Germinal center (tissue), 1 donor: Measurements from ENCODE around the gene UBQLN4.
A peak's percentile ranks its signal among the peaks of the same experiment; 100 is the strongest.
"Not testable (repeated sequence)": the region's sequence is repeated elsewhere in the genome, so short reads cannot be mapped to it uniquely, and the experiment has no call there.

ENCODE experiments used
- DNase-seq: peaks from one replicate; pipeline ENCODE4 v3.0.0; 2012; ENCODE audit warnings: mixed read lengths, low spot score

Gene UBQLN4

DNA sequence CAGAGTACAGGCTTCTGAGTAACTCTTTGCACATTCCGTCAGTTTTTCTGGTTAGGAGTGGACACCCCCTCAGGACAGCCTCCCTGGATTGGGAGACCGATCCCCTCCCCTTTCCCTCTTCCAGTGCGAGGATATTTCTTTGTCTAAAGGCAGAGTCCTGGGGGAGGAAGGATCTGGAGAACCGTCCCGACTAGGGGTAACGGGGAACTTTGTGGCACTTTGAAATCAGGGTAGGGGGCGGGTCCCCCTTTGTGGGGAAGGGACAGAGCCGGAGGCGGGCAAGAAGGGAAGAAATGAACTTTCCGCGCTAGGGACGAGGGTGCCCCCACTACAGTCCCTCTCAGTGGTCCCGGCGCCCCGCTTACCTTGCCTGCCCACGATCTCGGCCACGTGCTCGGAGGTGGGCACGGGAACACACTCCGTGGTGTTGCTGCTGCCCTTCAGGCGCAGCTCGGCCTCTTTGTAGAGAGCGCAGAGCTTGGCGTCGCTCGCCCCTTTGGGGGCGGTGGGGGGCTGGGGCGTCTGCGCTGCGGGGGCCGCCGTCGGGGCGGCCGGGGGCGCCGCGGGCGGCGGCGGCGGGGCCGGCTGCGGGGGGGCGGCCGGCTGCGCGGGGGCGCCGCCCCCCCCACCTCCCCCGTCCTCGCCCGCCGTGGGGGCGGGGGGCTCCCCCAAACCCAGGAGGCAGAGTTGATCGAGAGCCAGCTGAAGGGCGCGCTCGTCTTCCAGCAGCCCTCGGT, 27.8 kb upstream of the UBQLN4 start:
- no peak for DNase-seq

DNA sequence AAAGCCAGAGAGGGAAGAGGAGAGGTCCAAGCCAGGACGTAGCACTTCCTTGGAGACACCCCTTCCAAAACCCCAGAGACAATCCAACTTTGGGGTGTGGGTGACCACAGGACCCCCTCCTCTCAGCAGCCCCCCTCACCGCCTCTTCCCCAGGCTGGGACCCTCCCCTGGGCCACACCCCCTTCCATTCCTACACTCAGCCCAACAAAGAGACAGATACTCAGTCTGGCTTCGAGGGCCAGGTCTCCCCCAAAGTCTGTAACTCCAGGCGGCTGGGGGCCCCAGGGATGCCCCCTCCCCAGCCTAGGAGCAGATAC, 27.2 kb upstream of the UBQLN4 start:
- DNase-seq: no peak

- DNase-seq: no peak
Measured at GRCh38 chr1:156080241-156080862, 26.8 kb upstream of the UBQLN4 start.

DNA sequence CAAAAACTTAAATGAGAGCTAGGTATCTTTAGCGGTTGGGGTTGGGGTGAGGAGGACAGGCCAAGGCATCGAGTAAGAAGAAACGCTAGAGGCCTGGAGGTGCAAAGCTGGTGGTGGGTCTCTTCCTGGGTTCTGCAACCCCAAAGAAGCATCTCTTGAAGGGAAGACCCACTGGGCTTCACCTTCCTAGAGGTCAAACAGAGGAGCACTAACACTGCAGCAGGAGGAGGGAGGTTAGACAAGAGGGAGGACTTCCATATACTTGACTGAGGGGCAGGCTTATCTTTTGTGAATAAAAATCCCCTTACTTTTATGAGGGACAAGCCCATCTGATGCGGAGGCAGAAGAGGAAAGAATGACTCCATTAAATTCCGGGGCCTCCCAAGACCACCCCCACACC, 26.2 kb upstream of the UBQLN4 start:
- no peak for DNase-seq

- no peak for DNase-seq
Measured at GRCh38 chr1:156078728-156079127, 25.1 kb upstream of the UBQLN4 start.

DNA sequence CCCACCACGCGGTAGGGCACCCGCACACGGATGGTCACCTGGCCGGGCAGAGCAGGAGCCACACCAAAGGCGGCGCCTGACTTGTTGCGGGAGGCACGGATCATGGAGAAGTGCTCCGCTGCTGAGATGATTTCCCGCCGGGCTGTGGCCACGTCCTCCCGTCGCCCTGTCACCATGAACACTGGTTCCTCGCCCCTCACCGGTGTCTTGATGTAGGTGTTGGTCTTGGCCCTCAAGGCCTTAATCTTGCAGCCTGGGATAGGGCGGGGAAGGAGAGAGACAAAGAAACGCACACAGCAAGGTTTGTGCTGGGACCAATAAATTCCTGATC, 23.8 kb upstream of the UBQLN4 start:
- DNase-seq: no peak

DNA sequence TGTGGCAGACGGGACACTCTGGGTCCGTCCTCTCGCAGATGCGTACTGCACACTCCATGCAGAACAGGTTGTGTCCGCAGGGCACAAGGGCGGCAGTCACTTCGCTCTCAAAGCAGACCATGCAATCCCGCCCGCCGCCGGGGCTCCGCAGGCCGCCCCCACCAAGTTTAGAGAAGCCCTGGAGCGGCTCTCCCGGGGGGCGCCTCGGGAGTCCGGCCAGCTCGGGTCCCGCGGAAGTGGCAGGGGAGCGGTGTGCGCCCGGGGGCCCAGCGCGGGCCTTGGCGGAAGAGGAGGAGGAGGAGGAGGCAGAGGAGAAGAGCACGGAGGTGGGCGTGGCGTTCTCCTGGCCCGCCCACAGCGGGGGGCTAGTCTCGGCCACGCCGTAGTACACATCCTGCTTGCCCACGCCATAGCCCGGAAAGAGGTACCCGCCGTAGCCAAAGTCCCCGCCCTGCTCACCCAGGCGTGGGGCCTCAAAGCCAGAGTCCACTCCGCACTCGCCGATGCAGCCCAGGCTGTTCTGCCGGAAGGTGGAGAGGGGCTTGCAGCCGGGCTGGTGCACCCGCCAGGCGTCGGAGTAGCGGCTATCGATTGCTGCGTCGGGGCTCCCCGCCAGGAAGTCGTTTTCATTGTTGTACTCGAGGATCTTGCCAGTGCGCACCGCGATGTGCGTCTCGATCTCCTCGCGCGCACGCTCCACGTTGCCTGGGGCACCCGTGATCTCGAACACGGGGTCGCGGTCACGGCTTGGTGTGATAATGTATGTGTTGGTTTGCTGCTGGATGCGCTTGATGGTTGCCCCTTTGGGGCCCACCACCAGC, 23.2 kb upstream of the UBQLN4 start:
- DNase-seq: peak; percentile 82

- DNase-seq: no peak
Measured at GRCh38 chr1:156075775-156076204, 22.2 kb upstream of the UBQLN4 start.

DNA sequence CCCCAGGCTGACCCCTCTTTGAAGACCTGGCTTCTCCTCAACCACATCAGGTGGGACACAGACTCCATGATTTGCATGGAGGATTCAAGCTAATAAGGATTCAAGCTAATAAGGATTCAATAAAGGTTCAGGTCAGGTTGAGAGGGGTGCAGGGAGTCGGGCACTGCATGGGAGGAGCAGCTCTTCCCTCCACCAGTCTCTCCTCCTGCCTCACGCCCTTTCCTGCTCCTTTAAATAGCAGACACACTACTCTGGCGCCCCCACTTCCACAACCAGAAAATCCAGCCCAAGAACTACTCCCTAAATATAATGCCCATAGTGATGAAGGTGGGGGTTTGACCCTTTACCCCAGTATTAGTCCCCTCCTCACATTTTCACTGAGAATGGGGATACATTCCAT, 21.6 kb upstream of the UBQLN4 start:
- no peak for DNase-seq

DNA sequence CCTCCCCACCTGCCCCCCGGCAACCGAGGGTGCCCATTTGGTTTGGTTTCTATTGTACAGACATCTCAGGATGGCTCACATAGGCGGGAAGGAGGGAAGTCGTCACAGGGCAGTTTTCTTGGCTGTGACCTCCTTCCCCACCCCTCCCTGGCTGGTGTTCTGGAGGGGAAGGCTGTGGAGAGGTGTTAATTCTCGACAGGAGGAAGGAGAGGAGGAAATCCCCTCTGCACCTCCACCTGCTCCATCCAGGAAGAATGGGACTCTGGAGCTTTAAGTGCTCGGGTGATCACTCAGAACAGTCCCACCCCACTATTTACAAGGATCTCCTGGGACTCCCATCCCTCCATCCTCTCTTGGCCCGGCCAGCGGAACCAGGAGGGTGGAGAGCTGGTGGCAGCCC, 21.1 kb upstream of the UBQLN4 start:
- DNase-seq: no peak

- no peak for DNase-seq
Measured at GRCh38 chr1:156073740-156074139, 20.1 kb upstream of the UBQLN4 start.

DNA sequence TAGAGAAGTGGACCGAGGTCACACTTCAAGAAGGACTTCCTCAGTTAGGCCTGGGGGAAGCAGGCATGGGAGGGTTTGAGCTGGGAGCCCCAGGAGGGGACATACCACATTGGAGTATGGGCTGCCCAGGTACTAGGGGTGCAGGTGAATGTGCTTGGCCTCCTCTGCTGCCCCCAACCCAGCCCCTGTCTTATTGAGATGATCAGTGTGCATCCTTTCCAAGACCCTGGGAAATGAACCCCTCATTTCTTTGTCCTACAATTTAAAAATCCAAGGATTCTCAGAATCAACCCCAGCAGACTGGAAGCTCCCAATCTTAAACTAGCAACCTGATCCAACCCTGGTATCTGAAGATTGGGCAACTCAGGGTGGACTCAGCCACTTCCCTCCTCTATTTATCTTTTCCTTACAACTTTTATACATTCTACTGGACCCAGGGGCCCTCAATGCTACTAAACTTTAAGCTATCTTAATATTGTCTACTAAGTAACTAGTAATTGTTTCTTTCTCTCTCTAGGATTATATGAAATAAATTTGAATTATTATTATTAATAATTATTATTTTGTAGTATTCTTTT, 19.6 kb upstream of the UBQLN4 start:
- no peak for DNase-seq

- DNase-seq: no peak
Measured at GRCh38 chr1:156072251-156072650, 18.7 kb upstream of the UBQLN4 start.

DNA sequence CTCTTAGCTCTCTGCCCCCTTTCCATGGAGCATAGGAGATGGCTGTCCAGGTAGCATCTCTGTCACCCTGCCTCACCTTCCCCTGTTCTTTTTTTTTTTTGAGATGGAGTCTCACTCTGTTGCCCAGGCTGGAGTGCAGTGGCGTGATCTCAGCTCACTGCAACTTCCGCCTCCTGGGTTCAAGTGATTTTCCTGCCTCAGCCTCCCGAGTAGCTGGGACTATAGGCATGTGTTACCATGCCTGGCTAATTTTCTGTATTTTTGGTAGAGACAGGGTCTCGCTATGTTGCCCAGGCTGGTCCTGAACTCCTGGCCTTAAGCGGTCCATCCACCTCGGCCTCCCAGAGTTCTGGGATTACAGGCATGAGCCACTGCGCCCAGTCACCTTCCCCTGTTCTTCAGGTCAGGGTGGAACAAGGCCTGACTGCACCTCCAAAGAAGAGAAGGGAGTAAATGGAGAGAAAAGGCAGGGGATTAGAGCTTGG, 17.8 kb upstream of the UBQLN4 start:
- not testable (repeated sequence) for DNase-seq

DNA sequence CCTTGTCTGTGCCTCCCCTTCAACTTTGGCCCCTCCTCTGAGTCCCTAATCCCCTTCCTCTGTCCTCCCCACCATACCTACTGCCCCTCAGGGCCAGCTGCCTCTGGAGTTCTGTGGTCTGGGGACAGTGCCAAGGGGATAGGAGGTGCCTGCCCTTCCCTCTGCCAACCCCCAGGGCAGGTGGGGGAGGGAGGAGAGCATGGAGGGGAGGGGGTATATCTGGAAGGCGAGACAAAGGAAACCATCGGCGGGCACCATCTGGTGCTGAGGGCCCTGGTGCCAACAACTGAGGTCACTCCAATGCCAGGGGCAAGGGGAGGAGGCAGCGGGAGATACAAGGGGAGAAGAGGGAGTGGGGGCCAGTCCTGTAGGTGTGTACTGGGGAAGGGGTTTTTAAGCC, 16.9 kb upstream of the UBQLN4 start:
- DNase-seq: no peak

GRCh38 chr1:156069490-156070455, 16.2 kb upstream of the UBQLN4 start:
- DNase-seq: no peak

DNA sequence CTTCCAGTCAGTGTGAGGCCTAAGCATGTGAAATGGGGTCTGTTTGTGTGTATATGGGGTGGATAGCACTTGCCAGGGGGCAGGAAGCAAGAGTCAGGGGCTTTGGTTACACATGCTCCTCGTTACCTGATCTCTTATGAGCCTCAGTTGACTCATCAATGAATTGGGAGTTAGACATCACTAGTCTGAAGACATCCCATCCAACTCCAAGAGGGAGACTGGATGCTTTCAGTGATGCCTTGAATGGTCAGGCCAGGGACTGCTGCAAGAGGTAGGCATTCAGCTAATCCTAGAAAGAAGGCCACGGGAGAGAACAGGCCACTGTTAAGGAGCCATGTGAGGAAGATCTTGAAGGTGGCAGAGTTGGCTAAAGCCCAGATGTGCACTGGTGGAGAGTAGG, 13.7 kb upstream of the UBQLN4 start:
- no peak for DNase-seq

DNA sequence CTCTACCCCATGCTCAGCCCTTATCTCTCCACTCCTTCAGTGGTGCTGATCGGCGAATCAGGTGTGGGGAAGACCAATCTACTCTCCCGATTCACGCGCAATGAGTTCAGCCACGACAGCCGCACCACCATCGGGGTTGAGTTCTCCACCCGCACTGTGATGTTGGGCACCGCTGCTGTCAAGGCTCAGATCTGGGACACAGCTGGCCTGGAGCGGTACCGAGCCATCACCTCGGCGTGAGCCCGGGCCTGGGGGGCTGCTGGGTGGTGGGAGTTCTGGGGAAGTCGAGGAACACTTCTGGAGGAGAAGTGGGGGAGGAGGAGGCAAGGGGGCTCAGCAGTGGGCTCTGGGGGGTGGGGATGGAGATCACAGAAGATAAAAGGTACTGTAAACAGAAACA, 12.3 kb upstream of the UBQLN4 start:
- no peak for DNase-seq

DNA sequence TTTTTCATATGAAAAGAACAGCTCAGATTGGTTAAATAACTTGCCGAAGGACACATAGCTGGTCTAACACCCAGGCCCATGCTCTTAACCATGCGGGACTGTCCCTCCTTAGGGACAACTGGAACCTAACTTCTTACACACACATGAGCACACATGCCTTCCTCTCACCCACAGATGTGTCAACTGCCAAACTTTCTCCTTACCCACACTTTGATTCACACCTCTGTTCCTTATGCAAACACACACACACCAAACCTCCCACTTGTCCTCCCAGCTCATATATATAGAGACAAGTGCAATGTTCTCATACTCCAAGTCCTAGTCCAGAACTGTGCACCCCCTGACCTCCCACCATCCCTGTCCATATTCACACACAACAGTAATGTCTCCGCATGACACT, 11.6 kb upstream of the UBQLN4 start:
- DNase-seq: no peak

DNA sequence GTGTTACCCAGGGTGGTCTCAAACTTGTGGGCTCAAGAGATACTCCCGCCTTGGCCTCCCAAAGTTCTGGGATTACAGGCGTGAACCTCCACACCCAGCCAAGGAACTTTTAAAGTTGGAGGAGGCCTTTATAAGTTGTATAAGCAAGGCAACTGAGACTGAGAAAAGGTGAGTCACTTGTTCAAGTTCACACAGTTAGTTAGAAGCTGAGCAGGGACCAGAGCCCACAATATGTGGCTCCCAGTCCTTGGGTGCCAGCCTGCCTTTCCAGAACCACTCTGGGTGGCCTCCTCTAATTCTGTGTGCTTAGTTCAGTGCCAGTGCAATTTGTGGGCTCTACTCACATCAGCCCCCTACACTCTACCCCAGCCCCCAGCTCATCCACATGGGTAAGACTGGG, 11.0 kb upstream of the UBQLN4 start:
- no peak for DNase-seq

DNA sequence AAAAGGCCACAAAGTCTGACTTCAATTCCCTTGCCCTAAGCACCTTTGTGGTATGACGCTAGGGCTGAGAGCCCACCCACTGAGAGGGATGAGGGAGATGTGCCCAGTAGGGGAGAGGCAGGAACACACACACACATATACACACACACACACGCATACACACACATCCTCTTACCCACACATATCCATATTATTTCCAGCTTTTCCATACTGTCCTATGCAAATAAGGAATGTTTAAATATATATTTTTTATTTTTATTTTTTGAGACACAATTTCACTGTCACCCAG, 10.3 kb upstream of the UBQLN4 start:
- DNase-seq: no peak

- no peak for DNase-seq
Measured at GRCh38 chr1:156062189-156062588, 8.6 kb upstream of the UBQLN4 start.
